Mesenchymal stem cell (in vitro differentiated cells and primary cell): ENCODE data around the gene KATNB1.

Experiments used
- DNase-seq: peaks from one replicate; pipeline ENCODE4 v3.0.0-alpha.2; 2013
- H2AFZ ChIP-seq: one replicate; pipeline ENCODE4 v1.6.1; 2013; ENCODE audit warnings: low read depth, mild to moderate bottlenecking, control low read depth, inconsistent platforms, low read length, moderate library complexity
- H2AK5ac ChIP-seq: 2 replicates; pipeline ENCODE4 v1.6.1; 2013; ENCODE audit warnings: low read length, moderate library complexity, mild to moderate bottlenecking, inconsistent platforms; ENCODE audit not compliant: severe bottlenecking
- H2BK120ac ChIP-seq: one replicate; pipeline ENCODE4 v1.6.1; 2013; ENCODE audit warnings: low read depth, mild to moderate bottlenecking, inconsistent platforms, low read length, moderate library complexity
- H2BK12ac ChIP-seq, 2 experiments: one replicate each; pipeline ENCODE4 v1.6.1; 2013; ENCODE audit warnings: inconsistent platforms in 2 of 2, low read length in 2 of 2, mild to moderate bottlenecking in 2 of 2, moderate library complexity in 2 of 2, control low read depth in 1 of 2
- H2BK15ac ChIP-seq: one replicate; pipeline ENCODE4 v1.6.1; 2013; ENCODE audit warnings: mild to moderate bottlenecking, low read depth, inconsistent platforms; ENCODE audit not compliant: poor library complexity, severe bottlenecking
- H2BK5ac ChIP-seq: 2 replicates; pipeline ENCODE4 v1.6.1; 2013; ENCODE audit warnings: low read depth, mild to moderate bottlenecking, low read length, control low read depth, inconsistent platforms; ENCODE audit not compliant: poor library complexity, severe bottlenecking
- H3K14ac ChIP-seq, 2 experiments: one replicate each; pipeline ENCODE4 v1.6.1; 2013; ENCODE audit warnings: inconsistent platforms in 2 of 2, low read length in 2 of 2, control low read depth in 1 of 2, mild to moderate bottlenecking in 1 of 2, moderate library complexity in 1 of 2
- H3K18ac ChIP-seq, 2 experiments: one replicate each; pipeline ENCODE4 v1.6.1; 2013; ENCODE audit warnings: inconsistent platforms in 2 of 2, low read length in 2 of 2, control low read depth in 1 of 2, low read depth in 1 of 2, mild to moderate bottlenecking in 1 of 2
- H3K23ac ChIP-seq, 2 experiments: one replicate each; pipeline ENCODE4 v1.6.1; 2013; ENCODE audit warnings: inconsistent platforms in 2 of 2, low read length in 2 of 2, mild to moderate bottlenecking in 2 of 2, moderate library complexity in 2 of 2, control low read depth in 1 of 2
- H3K27ac ChIP-seq: 2 replicates; pipeline ENCODE4 v1.5.1; 2013; ENCODE audit warnings: mild to moderate bottlenecking, moderate library complexity, low read length, control low read depth, inconsistent platforms; ENCODE audit not compliant: poor library complexity, severe bottlenecking
- H3K27me3 ChIP-seq, 2 experiments: 2 replicates each; pipeline versions ENCODE4 v1.6.1 to v1.7.0; 2013; ENCODE audit warnings: low read length in 2 of 2, mild to moderate bottlenecking in 2 of 2, moderate library complexity in 2 of 2, control low read depth in 1 of 2, inconsistent platforms in 1 of 2; ENCODE audit not compliant: control insufficient read depth in 1 of 2, insufficient read depth in 1 of 2
- H3K36me3 ChIP-seq, 2 experiments: 2 replicates each; pipeline versions ENCODE4 v1.6.1 to v1.7.0; 2013; ENCODE audit warnings: low read length in 2 of 2, control low read depth in 1 of 2, inconsistent platforms in 1 of 2, low read depth in 1 of 2, mild to moderate bottlenecking in 1 of 2; ENCODE audit not compliant: insufficient read depth in 2 of 2, control insufficient read depth in 1 of 2
- H3K4ac ChIP-seq, 2 experiments: one replicate each; pipeline ENCODE4 v1.6.1; 2013; ENCODE audit warnings: inconsistent platforms in 2 of 2, low read length in 2 of 2, mild to moderate bottlenecking in 2 of 2, moderate library complexity in 2 of 2, control low read depth in 1 of 2, low read depth in 1 of 2
- H3K4me1 ChIP-seq: 2 replicates; pipeline ENCODE4 v1.6.1; 2013; ENCODE audit warnings: low read depth, low read length, control low read depth; ENCODE audit not compliant: control insufficient read depth, insufficient read depth
- H3K4me2 ChIP-seq: 2 replicates; pipeline ENCODE4 v1.6.1; 2013; ENCODE audit warnings: low read length, mild to moderate bottlenecking, inconsistent platforms; ENCODE audit not compliant: poor library complexity, severe bottlenecking
- H3K4me3 ChIP-seq, 2 experiments: 2 replicates each; pipeline versions ENCODE4 v1.5.1 to v1.7.0; 2013; ENCODE audit warnings: low read length in 2 of 2, mild to moderate bottlenecking in 2 of 2, control low read depth in 1 of 2, low read depth in 1 of 2; ENCODE audit not compliant: insufficient read depth in 1 of 2
- H3K79me1 ChIP-seq: replicated peaks from 2 replicates; pipeline ENCODE4 v1.6.1; 2013; ENCODE audit warnings: mild to moderate bottlenecking, control low read depth, low read length, inconsistent platforms; ENCODE audit not compliant: poor library complexity, severe bottlenecking
- H3K9ac ChIP-seq: 2 replicates; pipeline ENCODE4 v1.7.0; 2013; ENCODE audit warnings: mild to moderate bottlenecking, low read length, moderate library complexity
- H3K9me3 ChIP-seq: 2 replicates; pipeline ENCODE4 v1.7.0; 2013; ENCODE audit warnings: mild to moderate bottlenecking, low read length; ENCODE audit not compliant: control insufficient read depth
- H4K8ac ChIP-seq: one replicate; pipeline ENCODE4 v1.6.1; 2013; ENCODE audit warnings: inconsistent platforms, mild to moderate bottlenecking, low read length, moderate library complexity
- H4K91ac ChIP-seq: one replicate; pipeline ENCODE4 v1.6.1; 2013; ENCODE audit warnings: mild to moderate bottlenecking, low read length, inconsistent platforms
- WGBS: methylation state at CpG from one replicate; pipeline ENCODE4 v1.1.7; 2013; ENCODE audit warnings: mixed read lengths; 5-methylcytosine and 5-hydroxymethylcytosine counted together

The KATNB1 gene

DNA sequence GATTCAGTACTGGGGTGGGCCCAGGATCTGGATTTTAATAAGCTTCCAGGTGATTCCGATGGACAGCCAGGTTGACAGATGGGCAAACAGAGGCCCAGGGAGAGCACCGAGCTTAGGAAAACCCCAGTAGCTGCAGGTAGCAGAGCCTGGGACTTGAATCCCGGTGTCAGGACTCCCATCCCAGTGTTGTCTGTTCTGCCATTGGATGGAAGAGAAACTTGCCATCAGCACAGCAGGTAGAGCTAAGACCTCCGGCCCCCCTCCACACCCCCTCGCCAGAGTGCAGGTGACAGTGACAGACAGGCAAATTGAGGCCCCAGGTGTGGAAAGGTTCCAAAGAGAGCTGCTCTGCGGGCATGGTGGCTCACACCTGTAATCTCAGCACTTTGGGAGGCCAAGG, 12.4 kb downstream of the KATNB1 start:
- Histone ChIP-seq H2BK15ac (no peak overlapping the region), H3K79me1 (no peaks in the 10 kb centered on the region), H4K8ac (no peak overlapping the region), H2BK12ac (no peak overlapping the region), H4K91ac (no peak overlapping the region), H3K27ac (no peak overlapping the region), H3K36me3 (peaks cover 33 to 65% of the 10 kb centered on the region in 2 experiments), H3K23ac (no peak overlapping the region), H3K4me2 (no peak overlapping the region), H3K4me1 (no peaks in the 10 kb centered on the region), H3K9me3 (no peaks in the 10 kb centered on the region), H2AFZ (no peak overlapping the region), H3K4me3 (no peak overlapping the region), H2AK5ac (no peak overlapping the region), H3K9ac (no peak overlapping the region), H3K4ac (no peak overlapping the region), H2BK5ac (no peak overlapping the region), H3K27me3 (no peaks in the 10 kb centered on the region), H2BK120ac (no peak overlapping the region), H3K18ac (no peak overlapping the region), H3K14ac (no peak overlapping the region)
- WGBS: 98% methylated on average over 6 of the region's 6 CpGs
- DNase-seq: no peak

DNA sequence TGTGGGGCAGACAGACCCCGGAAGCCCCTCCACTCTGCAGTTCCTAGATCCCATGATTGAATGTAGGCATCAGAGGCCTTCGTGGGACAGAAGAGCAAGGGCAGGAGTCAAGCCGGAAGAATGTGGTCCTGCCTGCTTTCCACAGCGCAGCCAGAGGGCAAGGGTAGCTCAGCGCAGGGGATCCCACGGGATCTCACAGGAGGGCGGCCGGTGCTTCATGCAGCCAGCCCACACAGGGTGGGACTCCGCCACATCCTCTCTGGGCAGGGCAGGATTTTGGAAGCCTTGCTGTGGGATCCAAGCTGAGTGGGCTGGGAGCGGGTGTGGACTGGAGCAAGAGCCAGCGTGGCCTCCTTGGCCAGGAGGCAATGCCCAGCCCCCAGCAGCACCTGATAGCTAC, 13.0 kb downstream of the KATNB1 start:
- Histone ChIP-seq H3K27ac (no peak overlapping the region), H4K8ac (no peak overlapping the region), H3K4me3 (no peak overlapping the region), H3K4me1 (no peaks in the 10 kb centered on the region), H3K27me3 (no peaks in the 10 kb centered on the region), H3K9ac (no peak overlapping the region), H2BK12ac (no peak overlapping the region), H2BK5ac (no peak overlapping the region), H2BK15ac (no peak overlapping the region), H3K4ac (no peak overlapping the region), H2AFZ (no peak overlapping the region), H3K9me3 (no peaks in the 10 kb centered on the region), H3K18ac (no peak overlapping the region), H2BK120ac (no peak overlapping the region), H3K23ac (no peak overlapping the region), H4K91ac (no peak overlapping the region), H2AK5ac (no peak overlapping the region), H3K4me2 (no peak overlapping the region), H3K14ac (no peak overlapping the region), H3K79me1 (no peaks in the 10 kb centered on the region), H3K36me3 (peaks cover 32 to 68% of the 10 kb centered on the region in 2 experiments)
- DNase-seq: no peak
- 94% methylated on average over 11 of the region's 11 CpGs for WGBS

DNA sequence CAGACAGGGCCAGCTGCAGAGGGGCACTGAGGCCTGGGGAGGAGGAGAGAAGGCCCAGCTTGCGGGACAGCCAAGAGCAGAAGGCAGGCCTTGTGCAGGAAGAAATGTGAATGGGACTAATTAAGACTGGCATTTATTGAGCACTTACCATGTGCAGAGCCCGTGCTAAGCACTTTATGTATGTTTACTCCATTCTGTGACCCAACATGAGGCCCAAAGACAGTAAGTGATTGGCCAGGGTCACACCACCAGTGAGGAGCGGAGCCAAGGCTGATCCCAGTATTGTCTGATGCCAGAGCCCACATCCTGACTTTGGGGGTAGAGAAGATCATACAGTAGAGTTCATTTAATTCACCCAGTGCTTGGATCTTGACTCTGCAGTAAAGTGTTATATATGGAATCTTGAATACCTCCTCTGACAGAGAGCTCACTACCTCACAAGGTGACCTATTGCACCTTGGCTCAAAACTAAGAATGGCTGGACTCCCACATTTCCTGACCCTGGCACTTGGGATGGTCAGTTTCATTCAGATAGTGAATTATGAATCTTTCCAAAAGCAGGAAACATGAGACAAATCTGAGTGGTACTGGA, 13.6 kb downstream of the KATNB1 start:
- Histone ChIP-seq H3K4me2 (no peak overlapping the region), H3K9me3 (no peaks in the 10 kb centered on the region), H2AK5ac (no peak overlapping the region), H3K23ac (no peak overlapping the region), H3K14ac (no peak overlapping the region), H2BK5ac (no peak overlapping the region), H4K91ac (no peak overlapping the region), H3K79me1 (no peaks in the 10 kb centered on the region), H3K4ac (no peak overlapping the region), H3K4me1 (peaks cover 3% of the 10 kb centered on the region), H2BK15ac (no peak overlapping the region), H3K4me3 (no peak overlapping the region), H3K18ac (no peak overlapping the region), H4K8ac (no peak overlapping the region), H3K27ac (no peak overlapping the region), H2BK12ac (no peak overlapping the region), H3K36me3 (peaks cover 26 to 67% of the 10 kb centered on the region in 2 experiments), H3K9ac (no peak overlapping the region), H2AFZ (no peak overlapping the region), H2BK120ac (no peak overlapping the region), H3K27me3 (no peaks in the 10 kb centered on the region)
- no peak for DNase-seq
- WGBS: 76% methylated on average over 3 of the region's 3 CpGs

DNA sequence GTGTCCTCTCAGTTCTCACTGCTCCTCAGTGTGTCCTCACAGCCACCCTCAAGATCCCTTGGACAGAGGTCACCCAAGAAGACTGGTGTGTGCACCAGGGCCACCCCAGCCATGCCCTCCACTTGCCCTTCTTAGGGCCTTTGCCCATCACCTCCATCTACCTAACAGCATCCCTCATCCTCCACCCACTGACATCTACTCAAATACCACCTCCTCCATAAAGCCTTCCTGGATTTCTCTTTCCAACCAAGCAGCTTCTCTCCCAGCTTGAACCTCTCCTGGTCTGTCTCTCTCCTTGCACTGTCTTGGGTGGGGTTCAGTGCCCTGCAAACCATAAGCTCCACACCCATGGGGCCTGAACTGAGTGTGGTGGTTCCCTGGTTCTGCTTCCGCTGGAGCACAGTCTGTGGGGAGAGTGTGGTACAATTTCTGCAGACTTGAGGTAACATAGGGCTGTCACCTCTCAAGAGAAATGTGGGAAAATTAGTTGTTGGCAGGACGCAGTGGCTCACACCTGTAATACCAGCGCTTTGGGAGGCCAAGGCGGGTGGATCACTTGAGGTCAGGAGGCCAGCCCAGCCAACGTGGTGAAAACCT, 14.4 kb downstream of the KATNB1 start:
- Histone ChIP-seq H3K79me1 (no peaks in the 10 kb centered on the region), H2BK120ac (no peak overlapping the region), H3K18ac (no peak overlapping the region), H4K8ac (no peak overlapping the region), H3K9me3 (no peaks in the 10 kb centered on the region), H3K27ac (no peak overlapping the region), H3K4me2 (no peak overlapping the region), H3K14ac (no peak overlapping the region), H3K23ac (no peak overlapping the region), H3K36me3 (peaks cover 20 to 68% of the 10 kb centered on the region in 2 experiments), H3K4ac (no peak overlapping the region), H4K91ac (no peak overlapping the region), H3K27me3 (no peaks in the 10 kb centered on the region), H2AK5ac (no peak overlapping the region), H3K4me3 (no peak overlapping the region), H2AFZ (no peak overlapping the region), H3K4me1 (peaks cover 8% of the 10 kb centered on the region), H2BK5ac (no peak overlapping the region), H2BK15ac (no peak overlapping the region), H3K9ac (no peak overlapping the region), H2BK12ac (no peak overlapping the region)
- 93% methylated on average over 5 of the region's 5 CpGs for WGBS
- no peak for DNase-seq
